Pons (tissue), 1 donor: ENCODE results near the gene LIMS2.

ENCODE experiments used
- DNase-seq: peaks from one replicate; pipeline ENCODE4 v3.0.0-alpha.2; 2016; ENCODE audit warnings: low spot score

The LIMS2 gene

DNA sequence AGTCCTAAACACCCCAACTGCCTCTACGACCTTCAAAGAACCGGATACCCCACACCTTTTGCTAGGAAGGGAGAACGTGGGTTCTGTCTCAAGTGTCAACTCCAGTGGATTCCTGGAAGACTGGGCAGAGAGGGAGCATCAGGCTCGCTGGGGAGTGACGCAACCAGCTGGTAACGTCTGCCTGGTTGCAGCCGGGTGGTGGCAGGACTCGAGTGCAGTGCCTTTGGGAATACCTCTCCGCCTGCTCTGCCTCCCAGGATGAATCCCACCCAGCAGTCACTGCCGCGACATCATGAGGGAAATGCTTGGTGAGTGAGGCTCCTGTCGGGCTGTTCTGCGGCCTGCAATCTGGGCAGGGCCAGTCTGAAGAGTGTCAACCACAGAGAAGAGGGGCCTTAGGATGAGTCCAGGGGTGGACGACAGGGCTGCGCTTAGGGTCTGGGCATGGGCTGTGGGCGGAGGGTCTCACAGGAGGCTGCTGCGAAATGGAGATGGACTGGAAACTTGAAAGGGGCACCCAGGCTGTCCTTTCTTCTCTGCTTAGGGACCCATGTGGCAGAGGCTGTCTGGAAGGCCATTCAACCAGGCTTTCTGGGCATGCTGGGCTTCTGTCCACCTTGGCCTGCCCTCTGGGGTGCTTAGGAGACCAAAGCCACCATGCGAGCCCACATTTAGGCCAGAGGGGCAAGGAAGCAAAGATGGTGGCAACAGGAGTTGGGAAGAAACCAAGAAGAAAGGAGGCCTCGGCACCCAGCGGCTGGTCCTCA, 16.5 kb downstream of the LIMS2 start:
- DNase-seq = no peak

- no peak for DNase-seq
These were observed 17.2 kb downstream of the LIMS2 start for GRCh38 chr2:127658146-127658545.

DNA sequence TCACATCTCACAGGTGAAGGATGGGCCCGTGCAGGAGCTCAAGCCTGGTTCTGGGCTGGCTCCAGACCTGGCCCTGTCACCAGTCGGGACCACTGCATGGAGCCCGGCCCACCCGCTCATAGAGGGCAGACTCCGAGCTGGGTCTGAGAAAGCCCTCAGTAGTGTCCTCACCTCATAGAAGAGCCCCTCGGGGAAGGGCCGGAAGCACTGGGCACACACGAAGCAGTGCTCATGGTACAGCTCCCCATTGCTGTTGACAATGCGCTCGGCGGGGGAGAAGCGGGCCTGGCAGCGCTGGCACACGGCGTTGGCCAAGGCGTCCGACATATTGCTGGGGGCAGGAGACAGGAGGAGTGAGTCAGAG, 18.1 kb downstream of the LIMS2 start:
- no peak for DNase-seq

DNA sequence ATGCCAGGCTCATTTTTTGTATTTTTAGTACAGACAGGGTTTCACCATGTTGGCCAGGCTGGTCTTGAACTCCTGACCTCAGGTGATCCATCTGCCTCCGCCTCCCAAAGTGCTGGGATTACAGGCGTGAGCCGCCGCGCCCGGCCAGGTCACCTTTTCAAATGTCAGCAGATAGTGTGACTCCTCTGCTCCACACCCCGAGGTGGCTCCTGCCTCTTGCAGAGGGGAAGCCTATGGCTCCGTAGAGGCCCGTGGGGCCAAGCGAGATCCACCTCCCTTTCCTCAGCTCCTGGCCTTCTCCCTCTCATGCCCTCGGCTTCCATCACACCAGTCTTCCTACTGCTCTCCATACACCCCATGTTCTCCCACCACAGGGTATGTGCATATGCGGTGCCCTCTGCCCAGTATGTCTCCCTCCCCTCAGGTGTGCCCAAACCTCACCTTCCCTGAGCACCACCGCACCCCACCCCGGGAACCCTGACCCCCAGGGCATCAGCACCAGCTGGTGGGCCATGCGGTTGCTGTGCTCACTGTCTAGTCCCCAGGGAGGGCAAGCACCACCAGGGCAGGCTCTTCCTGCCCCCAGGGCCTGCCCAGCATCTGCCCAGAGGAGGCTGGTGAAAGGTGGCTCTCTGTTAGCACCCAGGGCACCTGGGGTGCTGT, 18.6 kb downstream of the LIMS2 start:
- no peak for DNase-seq

DNA sequence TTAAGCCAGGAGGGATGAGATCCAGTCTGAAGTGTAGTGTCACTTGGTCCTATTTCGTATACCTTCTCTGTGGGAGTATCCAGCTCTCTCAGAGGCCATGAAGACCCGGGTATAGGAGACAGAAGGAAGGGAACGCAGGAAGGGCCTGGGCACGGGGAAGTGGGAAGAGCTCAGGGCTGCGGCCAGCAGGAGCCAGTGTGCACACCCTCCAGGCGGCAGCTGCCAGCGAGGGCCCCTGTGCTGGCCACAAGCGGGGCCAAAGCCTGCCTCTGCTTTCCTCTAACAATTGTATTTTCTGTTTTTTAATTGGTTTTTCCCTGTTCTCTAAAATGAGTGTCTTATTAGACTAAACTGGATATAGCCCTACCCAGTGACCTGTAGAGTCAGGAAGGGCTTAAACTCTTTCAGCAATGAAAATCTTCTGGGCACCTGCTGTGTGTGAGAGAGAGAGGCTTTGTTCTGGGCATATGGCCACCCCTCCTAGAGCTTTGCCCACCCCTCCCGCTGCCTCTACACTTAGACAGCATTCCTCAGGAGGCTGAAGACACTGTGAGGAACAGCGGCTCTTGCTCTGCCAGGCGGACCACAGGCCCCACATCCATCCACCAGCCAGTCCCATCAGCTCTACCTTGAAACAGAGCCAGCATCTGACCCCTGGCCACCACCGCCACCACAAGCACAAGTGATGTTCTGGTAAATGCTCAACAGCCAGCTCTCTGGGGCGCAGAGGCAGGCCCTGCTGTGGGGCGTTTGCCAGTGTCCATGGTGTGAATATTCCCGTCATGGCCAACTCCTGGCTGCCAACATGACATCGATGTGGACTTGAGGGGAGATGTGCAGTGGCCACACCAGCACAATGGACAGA, 19.9 kb downstream of the LIMS2 start:
- no peak for DNase-seq

GRCh38 chr2:127654838-127655175, 20.5 kb downstream of the LIMS2 start:
- no peak for DNase-seq

DNA sequence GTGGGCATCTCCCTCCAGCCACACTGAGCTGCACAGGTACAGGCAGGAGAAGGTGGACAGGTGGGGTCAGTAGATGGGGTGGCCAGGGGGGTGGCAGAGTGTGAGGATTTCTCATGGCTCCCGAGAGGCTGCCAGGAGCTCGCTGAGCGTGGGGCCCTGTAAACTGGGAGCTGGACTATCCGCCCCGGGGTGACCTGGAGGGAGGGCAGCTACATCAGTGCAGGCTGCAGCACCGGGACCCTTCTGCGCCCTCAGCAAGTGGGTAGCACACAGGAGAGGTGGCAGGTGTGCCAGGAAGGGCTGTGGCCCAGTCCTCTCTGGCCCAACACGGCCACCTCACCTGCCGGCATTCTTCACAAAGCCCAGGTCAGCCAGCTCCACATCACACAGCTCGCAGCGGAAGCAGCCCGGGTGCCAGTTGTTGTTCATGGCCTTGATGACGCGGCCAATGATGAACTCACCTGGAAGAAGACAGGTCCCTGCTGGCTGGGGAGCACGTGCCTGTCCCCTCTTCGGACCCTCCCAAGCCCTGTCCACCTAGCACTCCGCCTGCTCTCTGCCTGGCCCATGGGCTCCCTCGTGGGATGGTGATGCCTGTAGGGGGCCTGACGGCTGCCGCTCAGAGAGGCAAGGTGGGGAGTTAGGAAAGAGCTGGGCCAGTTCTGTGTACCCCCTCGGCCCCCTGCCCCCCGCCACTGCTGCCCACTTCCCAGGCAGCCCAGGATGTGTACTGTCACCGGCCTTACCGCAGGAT, 21.1 kb downstream of the LIMS2 start:
- no peak for DNase-seq

GRCh38 chr2:127653421-127654083, 21.8 kb downstream of the LIMS2 start:
- no peak for DNase-seq

GRCh38 chr2:127652786-127653357, 22.5 kb downstream of the LIMS2 start:
- no peak for DNase-seq

- peak; percentile 90 for DNase-seq
These were observed 23.3 kb downstream of the LIMS2 start for GRCh38 chr2:127651971-127652550.

DNA sequence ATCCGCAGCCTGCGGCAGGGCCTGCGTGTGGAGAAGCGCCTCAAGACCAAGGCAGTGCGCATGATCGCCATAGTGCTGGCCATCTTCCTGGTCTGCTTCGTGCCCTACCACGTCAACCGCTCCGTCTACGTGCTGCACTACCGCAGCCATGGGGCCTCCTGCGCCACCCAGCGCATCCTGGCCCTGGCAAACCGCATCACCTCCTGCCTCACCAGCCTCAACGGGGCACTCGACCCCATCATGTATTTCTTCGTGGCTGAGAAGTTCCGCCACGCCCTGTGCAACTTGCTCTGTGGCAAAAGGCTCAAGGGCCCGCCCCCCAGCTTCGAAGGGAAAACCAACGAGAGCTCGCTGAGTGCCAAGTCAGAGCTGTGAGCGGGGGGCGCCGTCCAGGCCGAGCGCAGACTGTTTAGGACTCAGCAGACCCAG, 23.9 kb downstream of the LIMS2 start:
- DNase-seq = no peak

- DNase-seq = no peak
These were observed 24.4 kb downstream of the LIMS2 start for GRCh38 chr2:127650785-127651380.

GRCh38 chr2:127650041-127650784, 25.1 kb downstream of the LIMS2 start:
- no peak for DNase-seq

GRCh38 chr2:127649684-127650040, 25.7 kb downstream of the LIMS2 start:
- peak; percentile 91 for DNase-seq

GRCh38 chr2:127649100-127649611, 26.2 kb downstream of the LIMS2 start:
- DNase-seq = no peak

DNA sequence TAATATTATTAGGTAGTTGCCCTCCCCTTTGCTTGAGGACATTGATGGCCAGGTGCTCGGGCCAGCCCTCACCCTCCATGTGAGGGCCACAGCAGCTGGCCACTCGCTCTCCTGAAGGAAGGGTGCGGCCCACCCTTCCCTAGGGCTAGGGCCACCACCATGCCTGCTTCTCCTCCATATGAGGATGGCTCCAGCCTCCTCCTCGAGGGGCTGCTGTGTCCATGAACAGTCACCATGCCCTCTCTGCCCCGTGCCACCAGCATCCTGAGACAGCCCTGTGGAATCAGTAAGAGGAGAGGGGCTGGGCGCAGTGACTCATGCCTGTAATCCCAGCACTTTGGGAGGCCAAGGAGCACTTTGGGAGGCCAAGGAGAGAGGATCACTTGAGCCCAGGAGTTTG, 27.0 kb downstream of the LIMS2 start:
- no peak for DNase-seq

GRCh38 chr2:127647242-127648190, 27.8 kb downstream of the LIMS2 start:
- DNase-seq = no peak

DNA sequence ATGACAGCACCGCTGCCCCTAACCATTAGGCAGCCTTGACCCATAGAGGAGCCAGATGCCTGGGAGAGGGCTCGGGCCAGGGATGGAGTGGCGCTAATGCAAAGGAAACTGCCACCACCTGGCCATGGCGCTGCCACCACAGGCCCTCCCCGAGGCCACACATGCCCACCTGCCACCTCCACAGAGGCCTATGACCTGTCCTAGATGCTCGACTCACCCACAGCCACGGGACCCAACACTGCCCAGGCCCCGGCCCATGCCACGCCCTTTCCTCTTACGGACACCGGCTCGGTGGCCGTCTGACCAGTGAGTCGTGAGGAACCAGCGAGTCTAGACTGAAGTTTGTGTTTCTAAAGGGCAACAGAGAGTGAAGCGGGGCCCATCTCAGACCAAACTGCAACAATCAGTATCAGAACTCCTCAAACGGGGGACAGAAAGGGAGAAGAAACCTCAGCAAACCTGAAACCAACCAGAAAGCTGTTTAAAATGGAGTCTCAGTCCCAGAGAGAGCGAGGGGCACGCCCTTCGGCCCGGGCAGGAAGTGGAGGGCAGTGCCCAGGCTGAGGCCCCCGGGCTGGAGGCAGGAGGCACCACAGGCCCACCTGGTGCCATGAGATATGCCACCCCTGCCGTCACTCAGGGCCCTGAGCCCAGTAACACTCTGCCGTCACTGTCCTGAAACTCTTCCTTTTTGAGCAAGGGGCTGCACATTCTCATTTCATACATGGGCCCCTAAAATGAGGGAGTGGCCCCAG, 28.7 kb downstream of the LIMS2 start:
- no peak for DNase-seq
